ENCODE data around the gene STMN1. TPM values are rescaled to one million over a fixed set of nuclear protein-coding genes. Genes with fewer than 3 reads are reported as not detected.

Gene STMN1
- total and polyA plus RNA-seq, 10 of the 15 experiments (the other 5 are each of a cell fraction or from before 2014, with no cell fraction given): 220 to 1,272 (median 603) TPM

DNA sequence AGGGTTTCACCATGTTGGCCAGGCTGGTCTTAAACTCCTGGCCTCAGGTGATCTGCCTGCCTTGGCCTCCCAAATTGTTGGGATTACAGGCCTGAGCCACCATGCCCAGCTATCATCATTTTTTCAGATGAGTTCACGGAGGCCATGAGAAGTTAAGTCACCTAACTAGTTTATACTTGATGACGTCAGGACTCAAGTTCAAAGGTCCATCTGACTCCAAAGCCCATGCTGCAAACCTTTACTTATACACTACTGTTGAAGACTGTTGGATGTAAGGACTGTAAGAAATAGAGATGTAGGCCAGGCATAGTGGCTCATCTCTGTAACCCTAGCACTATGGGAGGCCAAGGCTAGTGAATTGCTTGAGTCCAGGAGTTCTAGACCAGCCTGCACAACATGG, 40.8 kb upstream of the STMN1 start:
- ATAC-seq (no peak), FAIRE-seq (no peak), DNase-seq (ENCODE audit: low read depth, low spot score) (no peak)
- no peaks in the 10 kb centered on the region for H3K4me1 ChIP-seq (ENCODE audit: control insufficient read depth, insufficient read depth, low read length)
- CTCF ChIA-PET: interaction anchor here (0.7 kb wide), 1 partner anchor 179 kb away, joined by 3 read pairs; no protein-coding TSS in a partner anchor
- no TSS peak for BruUV-seq (replicated peaks)
- H2AFZ ChIP-seq (ENCODE audit: control insufficient read depth, low read depth, low read length): no peak overlapping the region
- no peak overlapping the region for H3K9ac ChIP-seq (ENCODE audit: control insufficient read depth, insufficient read depth, low read length)
- TF ChIP-seq ZNF592 (IDR thresholded peaks at IDR 0.05) (no peak), EZH2 (IDR thresholded peaks at IDR 0.05; ENCODE audit: borderline replicate concordance, control insufficient read depth, low read depth, low read length) (no peak), KDM1A (IDR thresholded peaks at IDR 0.05; ENCODE audit: borderline replicate concordance) (no peak), CBFB (IDR thresholded peaks at IDR 0.05; ENCODE audit: low read depth) (no peak), MLLT1 (IDR thresholded peaks at IDR 0.05) (no peak), ETV6 (conservative IDR thresholded peaks at IDR 0.05 in 1 of 2, IDR thresholded peaks at IDR 0.05 in 1 of 2; ENCODE audit: borderline replicate concordance in 1 of 2, low read depth in 1 of 2) (no peak), ATF3 (IDR thresholded peaks at IDR 0.05; ENCODE audit: borderline replicate concordance, extremely low read depth, low read depth, low read length) (no peak), STAT1 (conservative IDR thresholded peaks at IDR 0.05) (no peak), RBBP5 (conservative IDR thresholded peaks at IDR 0.05) (no peak), NRF1 (conservative IDR thresholded peaks at IDR 0.05; ENCODE audit: low read depth, low read length) (no peak), RB1 (IDR thresholded peaks at IDR 0.05; ENCODE audit: borderline replicate concordance) (no peak)
- TF ChIP-seq, protein P1, sequence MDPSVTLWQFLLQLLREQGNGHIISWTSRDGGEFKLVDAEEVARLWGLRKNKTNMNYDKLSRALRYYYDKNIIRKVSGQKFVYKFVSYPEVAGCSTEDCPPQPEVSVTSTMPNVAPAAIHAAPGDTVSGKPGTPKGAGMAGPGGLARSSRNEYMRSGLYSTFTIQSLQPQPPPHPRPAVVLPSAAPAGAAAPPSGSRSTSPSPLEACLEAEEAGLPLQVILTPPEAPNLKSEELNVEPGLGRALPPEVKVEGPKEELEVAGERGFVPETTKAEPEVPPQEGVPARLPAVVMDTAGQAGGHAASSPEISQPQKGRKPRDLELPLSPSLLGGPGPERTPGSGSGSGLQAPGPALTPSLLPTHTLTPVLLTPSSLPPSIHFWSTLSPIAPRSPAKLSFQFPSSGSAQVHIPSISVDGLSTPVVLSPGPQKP (IDR thresholded peaks at IDR 0.05; ENCODE audit: low read depth, low read length): no peak
- no peaks in the 10 kb centered on the region; the same call in 2 of the 3 replicates for H3K9me3 ChIP-seq (replicated peaks; ENCODE audit: control insufficient read depth, insufficient read depth, low read length)
- RAD21 ChIA-PET (ENCODE audit: unreplicated experiment): no interaction called here
- 86% methylated on average over 2 of the region's 2 CpGs for WGBS (ENCODE audit: insufficient coverage, insufficient replicate concordance, low lambda C conversion rate, missing lambda C conversion rate)
- no peak overlapping the region for H3K4me2 ChIP-seq (ENCODE audit: control insufficient read depth, insufficient read depth)
- SMC1A ChIA-PET (ENCODE audit: uncharacterized antibody, unreplicated experiment): no interaction called here
- H3K27me3 ChIP-seq (replicated peaks in 1 of 2; ENCODE audit: control insufficient read depth in 2 of 2, insufficient read depth in 2 of 2, low read length in 1 of 2): no peaks in the 10 kb centered on the region
- H3K27ac ChIP-seq (ENCODE audit: control insufficient read depth, insufficient read depth): no peak overlapping the region
- POLR2A ChIA-PET: no interaction called here
- H4K20me1 ChIP-seq (ENCODE audit: control insufficient read depth, insufficient read depth): no peaks in the 10 kb centered on the region
- in situ Hi-C loops (cut with MboI): no loop called here
- H3K36me3 ChIP-seq (ENCODE audit: control insufficient read depth in 2 of 2, insufficient read depth in 2 of 2, low read length in 1 of 2): no peaks in the 10 kb centered on the region
- intact Hi-C loops (cut with micrococcal nuclease; ENCODE audit: unreplicated experiment): no loop called here
- no peaks in the 10 kb centered on the region for H3K79me2 ChIP-seq (ENCODE audit: control insufficient read depth, insufficient read depth, low read length)
- H3K4me3 ChIP-seq: no peak overlapping the region
